C4-2B (cell line): ENCODE measurements around the gene KDM4C.

Experiments
- CTCF ChIP-seq: fragments of 450-650 bp; conservative IDR thresholded peaks from 2 replicates; pipeline ENCODE4 v1.5.1; 2017; ENCODE audit warnings: mild to moderate bottlenecking
- ZFX ChIP-seq: fragments of 450-650 bp; IDR thresholded peaks from 2 replicates; pipeline ENCODE4 v1.6.1; 2017

DNA sequence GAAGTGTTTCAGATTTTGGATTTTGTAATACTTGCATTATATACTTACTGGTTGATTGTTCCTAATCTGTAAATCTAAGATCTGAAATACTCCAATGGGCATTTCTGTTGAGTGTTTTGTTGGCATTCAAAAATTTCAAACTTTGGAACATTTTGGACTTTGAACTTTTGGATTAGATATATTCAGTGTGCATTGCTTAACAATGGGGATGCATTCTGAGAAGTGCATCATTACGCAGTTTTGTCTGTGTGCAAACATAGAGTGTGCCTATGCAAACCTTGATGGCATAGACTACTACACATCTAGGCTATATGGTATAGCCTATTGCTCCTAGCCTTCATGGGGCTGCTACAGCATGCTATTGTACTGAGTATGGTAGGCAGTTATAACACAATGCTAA is 325.4 kb downstream of the KDM4C start:
- TF ChIP-seq CTCF (no peak), ZFX (no peak)
